Testis (tissue), 3 donors: Measurements from ENCODE around the gene NTMT1. TPM values are rescaled to one million over a fixed set of nuclear protein-coding genes. Genes with fewer than 3 reads are reported as not detected.
A peak's percentile ranks its signal among the peaks of the same experiment; 100 is the strongest.

ENCODE experiments used
- DNase-seq: peaks from one replicate; pipeline ENCODE4 v3.0.0-alpha.2; 2019
- H3K27ac ChIP-seq, 2 donors: fragments of 200-600 bp; sonication (generic); one replicate each; pipeline ENCODE4 v1.5.1; 2019
- H3K27me3 ChIP-seq: fragments of 200-600 bp; sonication (generic); one replicate; pipeline ENCODE4 v1.5.1; 2019
- H3K36me3 ChIP-seq: fragments of 200-600 bp; sonication (generic); one replicate; pipeline ENCODE4 v1.5.1; 2017; ENCODE audit warnings: low read depth; ENCODE audit errors: missing control alignments
- H3K4me1 ChIP-seq: fragments of 200-600 bp; sonication (generic); one replicate; pipeline ENCODE4 v1.5.1; 2019
- H3K4me3 ChIP-seq, 2 donors: fragments of 200-600 bp; sonication (generic); one replicate each; pipeline ENCODE4 v1.5.1; 2017 to 2019
- H3K9me3 ChIP-seq: fragments of 200-600 bp; sonication (generic); one replicate; pipeline ENCODE4 v1.5.1; 2017
- POLR2A ChIP-seq: fragments of 450-650 bp; IDR thresholded peaks from one replicate; pipeline ENCODE4 v1.6.1; 2017; ENCODE audit warnings: antibody characterized with exemption, mild to moderate bottlenecking, moderate library complexity
- WGBS, 2 donors: methylation state at CpG; one replicate each; pipeline ENCODE4 v1.1.5; 2018; 5-methylcytosine and 5-hydroxymethylcytosine counted together
- intact Hi-C: fragments of 100-400 bp; cut with DNase I; formaldehyde crosslinking; loops from one replicate; pipeline ENCODE4 v1.15.1; 2023; ENCODE audit warnings: low total_unique reads
- polyA plus RNA-seq: library from polyadenylated mRNA; stranded (reverse); fragments of 350-450 nt; fragmentation: Illumina TruSeq; extraction: RNeasy Lipid Tissue Mini Kit (QIAGEN cat#74804); gene quantifications from one replicate; pipeline ENCODE4 v1.2.3, GENCODE V29; 2014; ENCODE audit warnings: low read depth, low replicate concordance; ENCODE audit not compliant: insufficient read depth
- total RNA-seq, 2 donors: library from RNA; depleted of rRNA; stranded (reverse); fragments of >200 nt; gene quantifications; one replicate each; pipeline ENCODE4 v1.2.3, GENCODE V29; 2016
- TF ChIP-seq, protein P1 (sequence below), 3 experiments: fragments of 450-650 bp in 2 of 3; fragments of 200-600 bp in 1 of 3; sonication (generic) in 1 of 3; IDR thresholded peaks; one replicate each; pipeline ENCODE4 v1.5.1; 2016 to 2019; ENCODE audit warnings: antibody characterized with exemption in 3 of 3, mild to moderate bottlenecking in 2 of 3, moderate library complexity in 1 of 3

The NTMT1 gene
- total and polyA plus RNA-seq, 3 donors from 2014 or later, result 71.8 to 189 (median 82.6) TPM

DNA sequence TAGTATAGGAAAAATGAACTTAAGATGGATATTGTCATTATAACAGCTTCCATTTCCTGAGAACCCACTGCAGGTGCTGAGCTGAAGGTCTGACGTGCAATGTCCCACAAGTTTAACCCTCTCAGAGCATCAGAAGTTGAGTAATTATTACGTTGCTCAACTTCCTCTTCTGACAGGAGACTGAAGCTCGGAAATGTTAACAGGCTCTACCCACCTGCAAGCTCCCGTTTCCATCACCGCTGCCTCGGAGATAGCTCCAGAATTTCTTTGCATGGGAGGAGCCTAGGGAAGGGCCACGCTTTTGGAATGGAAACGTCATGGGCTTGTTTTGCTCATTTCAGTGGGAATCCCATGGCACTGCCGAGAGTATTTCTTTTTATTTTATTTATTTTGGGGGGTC, 1.0 kb upstream of the NTMT1 start:
- Histone ChIP-seq H3K27me3 (no peaks in the 10 kb centered on the region), H3K27ac (no peak overlapping the region), H3K9me3 (no peaks in the 10 kb centered on the region), H3K36me3 (no peaks in the 10 kb centered on the region), H3K4me3 (peak overlapping the region in 1 of 2 donors; percentile 99), H3K4me1 (peaks cover 28% of the 10 kb centered on the region)
- TF ChIP-seq, protein P1, sequence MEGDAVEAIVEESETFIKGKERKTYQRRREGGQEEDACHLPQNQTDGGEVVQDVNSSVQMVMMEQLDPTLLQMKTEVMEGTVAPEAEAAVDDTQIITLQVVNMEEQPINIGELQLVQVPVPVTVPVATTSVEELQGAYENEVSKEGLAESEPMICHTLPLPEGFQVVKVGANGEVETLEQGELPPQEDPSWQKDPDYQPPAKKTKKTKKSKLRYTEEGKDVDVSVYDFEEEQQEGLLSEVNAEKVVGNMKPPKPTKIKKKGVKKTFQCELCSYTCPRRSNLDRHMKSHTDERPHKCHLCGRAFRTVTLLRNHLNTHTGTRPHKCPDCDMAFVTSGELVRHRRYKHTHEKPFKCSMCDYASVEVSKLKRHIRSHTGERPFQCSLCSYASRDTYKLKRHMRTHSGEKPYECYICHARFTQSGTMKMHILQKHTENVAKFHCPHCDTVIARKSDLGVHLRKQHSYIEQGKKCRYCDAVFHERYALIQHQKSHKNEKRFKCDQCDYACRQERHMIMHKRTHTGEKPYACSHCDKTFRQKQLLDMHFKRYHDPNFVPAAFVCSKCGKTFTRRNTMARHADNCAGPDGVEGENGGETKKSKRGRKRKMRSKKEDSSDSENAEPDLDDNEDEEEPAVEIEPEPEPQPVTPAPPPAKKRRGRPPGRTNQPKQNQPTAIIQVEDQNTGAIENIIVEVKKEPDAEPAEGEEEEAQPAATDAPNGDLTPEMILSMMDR (IDR thresholded peaks at IDR 0.05), result no peak
- TF ChIP-seq POLR2A, result no peak
- no peak for DNase-seq
- 30 to 42% methylated on average over 9 of the region's 9 CpGs for WGBS, 2 donors
- intact Hi-C loops, result no loop called here

DNA sequence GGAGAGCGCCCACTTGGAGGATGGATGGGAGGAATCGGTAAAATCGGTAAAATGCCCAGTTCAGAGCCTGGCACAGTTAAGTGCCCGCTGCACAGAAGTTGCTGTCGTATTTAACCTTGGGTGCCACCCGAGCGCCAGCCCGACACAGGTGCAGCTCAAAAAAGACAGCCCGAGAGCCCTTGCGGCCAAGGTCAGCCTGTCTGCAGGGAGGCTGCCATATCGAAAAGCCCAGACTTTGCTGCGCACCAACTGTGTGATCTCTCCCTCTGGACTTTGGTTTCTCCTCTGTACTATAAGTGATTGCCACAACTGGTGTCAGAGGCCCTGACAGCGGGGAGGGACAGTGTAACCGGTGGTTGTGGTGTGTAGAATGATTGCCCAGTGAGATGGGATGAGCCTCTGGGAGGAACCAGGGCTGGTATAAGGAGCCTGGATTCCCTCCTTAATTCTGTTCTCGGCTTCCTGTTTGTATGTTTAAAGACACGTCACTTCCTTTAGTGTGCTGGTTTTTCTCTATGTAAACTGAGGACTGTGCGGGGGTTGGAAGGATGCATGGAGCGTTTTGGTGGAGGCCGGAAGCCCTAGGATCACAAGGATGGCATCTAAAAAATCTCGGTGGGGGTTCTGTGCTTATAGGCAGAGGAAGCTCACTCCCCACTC, 792 bp downstream of the NTMT1 start:
- no peak for DNase-seq
- 1% methylated on average over 20 of the region's 20 CpGs for WGBS, 2 donors
- intact Hi-C loops, result no loop called here
- Histone ChIP-seq H3K4me1 (peaks cover 42% of the 10 kb centered on the region), H3K27me3 (no peaks in the 10 kb centered on the region), H3K9me3 (no peaks in the 10 kb centered on the region), H3K4me3 (peak overlapping the region; percentile 75 to 99), H3K27ac (peak overlapping the region; percentile 89 to 92), H3K36me3 (no peaks in the 10 kb centered on the region)
- TF ChIP-seq, protein P1 (IDR thresholded peaks at IDR 0.05), result no peak
- TF ChIP-seq POLR2A, result no peak

DNA sequence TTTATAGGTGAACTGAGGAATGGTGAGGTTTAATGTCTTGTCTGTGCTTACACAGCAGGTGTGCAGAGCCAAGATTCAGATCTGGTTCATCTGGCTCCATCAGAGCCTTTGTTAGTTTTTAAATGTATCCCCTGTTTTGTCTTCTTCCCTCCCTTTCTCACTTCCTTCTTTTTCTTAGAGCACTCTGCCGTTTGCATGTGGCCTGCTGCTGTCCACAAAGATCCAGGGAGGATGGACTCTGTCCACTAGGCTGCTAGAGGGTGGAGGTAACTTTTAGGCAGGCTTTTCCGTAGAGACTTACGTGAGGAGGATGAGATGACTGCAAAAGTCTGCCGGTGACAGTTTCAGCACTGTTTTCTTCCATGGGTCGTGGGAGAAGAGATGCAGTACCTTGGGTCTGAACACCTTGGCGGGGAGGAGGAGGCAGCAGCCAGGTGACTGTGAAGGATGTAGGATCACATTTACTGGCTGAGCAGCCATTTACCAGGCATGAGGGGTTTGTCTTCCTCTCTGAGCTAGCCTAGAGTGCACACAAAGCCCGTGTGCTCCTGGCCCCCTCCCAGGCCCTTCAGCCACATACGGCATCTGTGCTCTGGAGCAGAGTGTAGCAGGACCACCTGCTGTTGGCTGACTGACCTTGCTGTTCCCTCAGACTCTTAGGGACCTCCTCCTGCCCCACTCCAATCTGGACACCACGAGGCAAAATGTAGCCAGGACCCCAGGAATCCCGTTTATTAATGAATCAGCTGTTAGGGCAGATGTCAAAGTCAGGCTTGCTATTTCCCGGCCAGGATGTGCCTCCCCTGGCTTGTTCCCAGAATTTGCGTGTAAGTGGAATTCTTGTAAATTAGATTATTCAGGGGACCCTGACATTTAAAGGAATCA, 1.8 kb downstream of the NTMT1 start:
- TF ChIP-seq POLR2A, result no peak
- TF ChIP-seq, protein P1 (IDR thresholded peaks at IDR 0.05), result no peak
- no peak for DNase-seq
- Histone ChIP-seq H3K36me3 (no peaks in the 10 kb centered on the region), H3K27ac (peak overlapping the region in 1 of 2 donors; percentile 14), H3K4me3 (peak overlapping the region in 1 of 2 donors; percentile 99), H3K27me3 (no peaks in the 10 kb centered on the region), H3K4me1 (peaks cover 52% of the 10 kb centered on the region), H3K9me3 (no peaks in the 10 kb centered on the region)
- intact Hi-C loops, result no loop called here
- 29 to 31% methylated on average over 8 to 12 of the region's 12 CpGs for WGBS, 2 donors

DNA sequence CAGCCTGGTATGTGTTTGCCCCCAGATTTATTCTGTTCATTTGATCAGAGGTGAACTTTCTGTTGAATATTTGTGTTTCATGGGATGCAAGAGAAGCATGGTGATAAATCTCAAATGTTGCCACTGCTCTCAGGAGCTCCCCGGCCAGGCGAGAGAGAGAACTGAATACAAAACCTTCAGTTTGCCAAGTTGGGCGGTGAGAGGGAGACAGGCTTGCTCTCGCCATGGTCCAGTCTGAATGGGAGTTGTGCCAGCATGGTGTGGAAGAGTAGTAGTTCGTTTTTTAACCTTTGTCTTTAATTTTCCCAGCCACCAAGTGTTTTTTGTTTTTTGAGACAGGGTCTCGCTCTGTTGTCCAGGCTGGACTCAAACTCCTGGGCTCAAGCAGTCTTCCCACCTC, 2.7 kb downstream of the NTMT1 start:
- 53 to 73% methylated on average over 6 of the region's 6 CpGs for WGBS, 2 donors
- Histone ChIP-seq H3K27me3 (no peaks in the 10 kb centered on the region), H3K9me3 (no peaks in the 10 kb centered on the region), H3K36me3 (no peaks in the 10 kb centered on the region), H3K4me3 (no peak overlapping the region), H3K4me1 (peaks cover 58% of the 10 kb centered on the region), H3K27ac (peak overlapping the region; percentile 14 to 53)
- peak; percentile 31 for DNase-seq
- intact Hi-C loops, result no loop called here
- TF ChIP-seq, protein P1 (IDR thresholded peaks at IDR 0.05), result no peak
- TF ChIP-seq POLR2A, result no peak
